ENCODE data around the gene GRN. TPM values are rescaled to one million over a fixed set of nuclear protein-coding genes. Genes with fewer than 3 reads are reported as not detected.

GRN gene
- total RNA-seq, 1 experiment from 2014 or later, result 206 TPM

DNA sequence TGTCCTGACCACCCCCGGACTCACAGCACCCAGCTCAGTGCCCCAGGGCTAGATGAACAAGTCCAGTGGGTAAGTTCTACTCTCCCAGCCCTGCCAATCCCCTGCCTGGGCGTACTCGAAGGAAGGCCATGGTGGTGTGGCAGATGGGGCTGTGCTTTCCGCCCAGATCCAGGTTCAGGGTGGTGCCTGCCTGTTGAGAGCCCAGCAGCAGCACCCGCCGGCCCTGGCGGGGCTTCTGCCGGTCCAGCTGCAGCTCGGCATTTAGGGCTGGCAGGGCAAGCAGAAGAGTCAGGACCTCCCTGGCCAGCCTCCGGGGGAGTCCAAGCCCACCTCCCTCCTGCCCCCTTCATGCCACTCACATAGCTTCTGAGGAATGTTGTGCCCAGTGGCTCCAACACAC is 34.8 kb downstream of the GRN start:
- Histone ChIP-seq H3K4me3 (replicated peaks in 1 of 2; ENCODE audit: low read depth in 1 of 2, low read length in 2 of 2) (no peak overlapping the region), H3K9me3 (ENCODE audit: control insufficient read depth in 1 of 2, insufficient read depth in 1 of 2, low read depth in 1 of 2, low read length in 2 of 2) (no peaks in the 10 kb centered on the region), H3K9ac (ENCODE audit: low read length) (no peak overlapping the region), H3K27ac (ENCODE audit: low read depth, low read length) (no peak overlapping the region), H3K79me2 (ENCODE audit: insufficient read depth, low read length) (no peaks in the 10 kb centered on the region), H3K4me2 (ENCODE audit: low read length) (no peak overlapping the region), H3K27me3 (ENCODE audit: insufficient read depth, low read length) (no peaks in the 10 kb centered on the region), H3K4me1 (ENCODE audit: control insufficient read depth in 1 of 2, insufficient read depth in 2 of 2, low read length in 2 of 2) (peaks cover 1 to 5% of the 10 kb centered on the region in 2 experiments; a peak in 3 of 4 replicates), H3K9me2 (ENCODE audit: insufficient read depth) (no peaks in the 10 kb centered on the region), H2AFZ (ENCODE audit: low read depth, low read length, poor library complexity, severe bottlenecking) (no peak overlapping the region), H4K20me1 (ENCODE audit: insufficient read depth) (no peaks in the 10 kb centered on the region), H3K36me3 (ENCODE audit: control insufficient read depth in 1 of 2, insufficient read depth in 2 of 2, low read length in 2 of 2) (no peaks in the 10 kb centered on the region)
- ChIA-PET POLR2A (no interaction called here), CTCF (no interaction called here), RAD21 (ENCODE audit: low non-redundant PET in 1 of 2, low total read pairs in 2 of 2, uncharacterized antibody in 2 of 2, unreplicated experiment in 2 of 2) (no interaction called here)
- no TSS peak for BruUV-seq (replicated peaks)
- intact Hi-C loops (cut with micrococcal nuclease), result no loop called here
- DNase-seq (ENCODE audit: low read depth, low spot score) (no peak), ATAC-seq (no peak)
- TF ChIP-seq, protein P1, sequence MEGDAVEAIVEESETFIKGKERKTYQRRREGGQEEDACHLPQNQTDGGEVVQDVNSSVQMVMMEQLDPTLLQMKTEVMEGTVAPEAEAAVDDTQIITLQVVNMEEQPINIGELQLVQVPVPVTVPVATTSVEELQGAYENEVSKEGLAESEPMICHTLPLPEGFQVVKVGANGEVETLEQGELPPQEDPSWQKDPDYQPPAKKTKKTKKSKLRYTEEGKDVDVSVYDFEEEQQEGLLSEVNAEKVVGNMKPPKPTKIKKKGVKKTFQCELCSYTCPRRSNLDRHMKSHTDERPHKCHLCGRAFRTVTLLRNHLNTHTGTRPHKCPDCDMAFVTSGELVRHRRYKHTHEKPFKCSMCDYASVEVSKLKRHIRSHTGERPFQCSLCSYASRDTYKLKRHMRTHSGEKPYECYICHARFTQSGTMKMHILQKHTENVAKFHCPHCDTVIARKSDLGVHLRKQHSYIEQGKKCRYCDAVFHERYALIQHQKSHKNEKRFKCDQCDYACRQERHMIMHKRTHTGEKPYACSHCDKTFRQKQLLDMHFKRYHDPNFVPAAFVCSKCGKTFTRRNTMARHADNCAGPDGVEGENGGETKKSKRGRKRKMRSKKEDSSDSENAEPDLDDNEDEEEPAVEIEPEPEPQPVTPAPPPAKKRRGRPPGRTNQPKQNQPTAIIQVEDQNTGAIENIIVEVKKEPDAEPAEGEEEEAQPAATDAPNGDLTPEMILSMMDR (IDR thresholded peaks at IDR 0.05 in 2 of 3, conservative IDR thresholded peaks at IDR 0.05 in 1 of 3; ENCODE audit: borderline replicate concordance in 1 of 3, insufficient read depth in 1 of 3, low read depth in 2 of 3, low read length in 2 of 3), result no peak
- TF ChIP-seq ELF1 (IDR thresholded peaks at IDR 0.05; ENCODE audit: borderline replicate concordance, low read depth), result no peak
- TF ChIP-seq EZH2phosphoT487 (IDR thresholded peaks at IDR 0.05; ENCODE audit: borderline replicate concordance), result no peak
- no peak for TF ChIP-seq SIN3A (IDR thresholded peaks at IDR 0.05; ENCODE audit: low read depth)
- no peak for TF ChIP-seq CBX3 (IDR thresholded peaks at IDR 0.05; ENCODE audit: low read depth)
- TF ChIP-seq ATF3 (IDR thresholded peaks at IDR 0.05), result no peak
- TF ChIP-seq JUND (IDR thresholded peaks at IDR 0.05), result no peak
- TF ChIP-seq ZNF274 (IDR thresholded peaks at IDR 0.05; ENCODE audit: low read depth, low read length), result no peak
- TF ChIP-seq CEBPB (IDR thresholded peaks at IDR 0.05; ENCODE audit: low read depth), result no peak
- TF ChIP-seq POLR2AphosphoS5 (IDR thresholded peaks at IDR 0.05; ENCODE audit: low read depth, low read length), result no peak
- TF ChIP-seq, protein P2, sequence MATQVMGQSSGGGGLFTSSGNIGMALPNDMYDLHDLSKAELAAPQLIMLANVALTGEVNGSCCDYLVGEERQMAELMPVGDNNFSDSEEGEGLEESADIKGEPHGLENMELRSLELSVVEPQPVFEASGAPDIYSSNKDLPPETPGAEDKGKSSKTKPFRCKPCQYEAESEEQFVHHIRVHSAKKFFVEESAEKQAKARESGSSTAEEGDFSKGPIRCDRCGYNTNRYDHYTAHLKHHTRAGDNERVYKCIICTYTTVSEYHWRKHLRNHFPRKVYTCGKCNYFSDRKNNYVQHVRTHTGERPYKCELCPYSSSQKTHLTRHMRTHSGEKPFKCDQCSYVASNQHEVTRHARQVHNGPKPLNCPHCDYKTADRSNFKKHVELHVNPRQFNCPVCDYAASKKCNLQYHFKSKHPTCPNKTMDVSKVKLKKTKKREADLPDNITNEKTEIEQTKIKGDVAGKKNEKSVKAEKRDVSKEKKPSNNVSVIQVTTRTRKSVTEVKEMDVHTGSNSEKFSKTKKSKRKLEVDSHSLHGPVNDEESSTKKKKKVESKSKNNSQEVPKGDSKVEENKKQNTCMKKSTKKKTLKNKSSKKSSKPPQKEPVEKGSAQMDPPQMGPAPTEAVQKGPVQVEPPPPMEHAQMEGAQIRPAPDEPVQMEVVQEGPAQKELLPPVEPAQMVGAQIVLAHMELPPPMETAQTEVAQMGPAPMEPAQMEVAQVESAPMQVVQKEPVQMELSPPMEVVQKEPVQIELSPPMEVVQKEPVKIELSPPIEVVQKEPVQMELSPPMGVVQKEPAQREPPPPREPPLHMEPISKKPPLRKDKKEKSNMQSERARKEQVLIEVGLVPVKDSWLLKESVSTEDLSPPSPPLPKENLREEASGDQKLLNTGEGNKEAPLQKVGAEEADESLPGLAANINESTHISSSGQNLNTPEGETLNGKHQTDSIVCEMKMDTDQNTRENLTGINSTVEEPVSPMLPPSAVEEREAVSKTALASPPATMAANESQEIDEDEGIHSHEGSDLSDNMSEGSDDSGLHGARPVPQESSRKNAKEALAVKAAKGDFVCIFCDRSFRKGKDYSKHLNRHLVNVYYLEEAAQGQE (IDR thresholded peaks at IDR 0.05; ENCODE audit: low read depth), result no peak
- TF ChIP-seq SRF (IDR thresholded peaks at IDR 0.05; ENCODE audit: low read depth), result no peak
- TF ChIP-seq POLR2A (IDR thresholded peaks at IDR 0.05; ENCODE audit: borderline replicate concordance, extremely low read depth, insufficient read depth, insufficient read length), result no peak
- TF ChIP-seq RAD21 (IDR thresholded peaks at IDR 0.05; ENCODE audit: low read depth), result no peak
- TF ChIP-seq EZH2 (IDR thresholded peaks at IDR 0.05), result no peak
- TF ChIP-seq TCF7L2 (IDR thresholded peaks at IDR 0.05; ENCODE audit: borderline replicate concordance, extremely low read depth, insufficient read depth, insufficient read length), result no peak
- TF ChIP-seq EGR1 (IDR thresholded peaks at IDR 0.05; ENCODE audit: low read depth), result no peak
- TF ChIP-seq ZFX (IDR thresholded peaks at IDR 0.05), result no peak

All from HCT116 (cell line).